Esophagus muscularis mucosa (tissue), 4 donors: ENCODE data around the gene ETV7.

Source experiments
- EP300 ChIP-seq: sonication (generic); formaldehyde crosslinking; IDR thresholded peaks from one replicate; pipeline ENCODE4 v1.6.1; 2017; ENCODE audit warnings: antibody characterized with exemption
- POLR2A ChIP-seq: fragments of 450-650 bp; IDR thresholded peaks from one replicate; pipeline ENCODE4 v1.6.1; 2017; ENCODE audit warnings: antibody characterized with exemption, moderate library complexity, mild to moderate bottlenecking, low read depth
- POLR2AphosphoS5 ChIP-seq, 2 donors: sonication (generic); formaldehyde crosslinking; IDR thresholded peaks; one replicate each; pipeline ENCODE4 v1.6.1; 2017; ENCODE audit warnings: antibody characterized with exemption in 2 of 2
- TF ChIP-seq, protein P1 (sequence below), 3 experiments: fragments of 200-600 bp in 2 of 3; fragments of 450-650 bp in 1 of 3; sonication (generic) in 2 of 3; IDR thresholded peaks; one replicate each; pipeline ENCODE4 v1.5.1; 2017 to 2019; ENCODE audit warnings: antibody characterized with exemption in 3 of 3, mild to moderate bottlenecking in 2 of 3, moderate library complexity in 1 of 3

DNA sequence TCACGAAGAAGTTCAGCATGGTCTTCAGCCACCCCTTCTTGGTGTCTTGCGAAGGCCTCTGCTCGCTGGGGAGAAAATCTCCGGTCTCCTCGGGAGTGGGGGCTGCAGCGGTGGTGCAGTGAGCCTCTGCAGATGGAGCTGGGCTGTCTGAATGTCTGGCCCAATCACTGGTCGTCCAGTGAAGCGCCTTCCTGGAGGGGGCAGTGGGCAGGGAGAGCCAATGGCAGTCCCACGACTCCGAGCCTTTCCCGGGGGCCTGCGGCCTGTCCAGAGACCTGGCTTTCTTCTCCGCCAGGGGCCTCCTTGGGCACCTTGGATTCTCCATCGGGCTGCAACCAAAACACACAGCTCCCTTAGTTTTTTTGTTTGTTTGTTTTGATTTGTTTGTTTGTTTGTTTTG, 57.1 kb downstream of the ETV7 start:
- TF ChIP-seq, protein P1, sequence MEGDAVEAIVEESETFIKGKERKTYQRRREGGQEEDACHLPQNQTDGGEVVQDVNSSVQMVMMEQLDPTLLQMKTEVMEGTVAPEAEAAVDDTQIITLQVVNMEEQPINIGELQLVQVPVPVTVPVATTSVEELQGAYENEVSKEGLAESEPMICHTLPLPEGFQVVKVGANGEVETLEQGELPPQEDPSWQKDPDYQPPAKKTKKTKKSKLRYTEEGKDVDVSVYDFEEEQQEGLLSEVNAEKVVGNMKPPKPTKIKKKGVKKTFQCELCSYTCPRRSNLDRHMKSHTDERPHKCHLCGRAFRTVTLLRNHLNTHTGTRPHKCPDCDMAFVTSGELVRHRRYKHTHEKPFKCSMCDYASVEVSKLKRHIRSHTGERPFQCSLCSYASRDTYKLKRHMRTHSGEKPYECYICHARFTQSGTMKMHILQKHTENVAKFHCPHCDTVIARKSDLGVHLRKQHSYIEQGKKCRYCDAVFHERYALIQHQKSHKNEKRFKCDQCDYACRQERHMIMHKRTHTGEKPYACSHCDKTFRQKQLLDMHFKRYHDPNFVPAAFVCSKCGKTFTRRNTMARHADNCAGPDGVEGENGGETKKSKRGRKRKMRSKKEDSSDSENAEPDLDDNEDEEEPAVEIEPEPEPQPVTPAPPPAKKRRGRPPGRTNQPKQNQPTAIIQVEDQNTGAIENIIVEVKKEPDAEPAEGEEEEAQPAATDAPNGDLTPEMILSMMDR (IDR thresholded peaks at IDR 0.05) = no peak
- no peak for TF ChIP-seq POLR2AphosphoS5 (IDR thresholded peaks at IDR 0.05)
- TF ChIP-seq EP300 = no peak
- no peak for TF ChIP-seq POLR2A
